SKM-1 treated with dmso at 0.1 percent for 144 hours (cell line): ENCODE data around the gene SLC26A5.
"Not testable (repeated sequence)": the region's sequence is repeated elsewhere in the genome, so short reads cannot be mapped to it uniquely, and the experiment has no call there.

Source experiments
- DNase-seq: peaks from one replicate; lab custom pipeline; 2025; ENCODE audit not compliant: unreplicated experiment; lab: John Stamatoyannopoulos, UW

SLC26A5 gene

GRCh38 chr7:103405789-103406613 is 40.0 kb downstream of the SLC26A5 start:
- not testable (repeated sequence) for DNase-seq

- not testable (repeated sequence) for DNase-seq
These were observed 46.3 kb downstream of the SLC26A5 start for GRCh38 chr7:103399687-103400086.

- DNase-seq: no peak
These were observed 47.4 kb downstream of the SLC26A5 start for GRCh38 chr7:103398483-103399127.

GRCh38 chr7:103396471-103396870 is 49.5 kb downstream of the SLC26A5 start:
- peak; percentile 28 for DNase-seq

GRCh38 chr7:103395071-103395470 is 50.9 kb downstream of the SLC26A5 start:
- no peak for DNase-seq

- DNase-seq: no peak
These were observed 51.4 kb downstream of the SLC26A5 start for GRCh38 chr7:103394566-103394965.

GRCh38 chr7:103391976-103392375 is 54.0 kb downstream of the SLC26A5 start:
- no peak for DNase-seq

- no peak for DNase-seq
These were observed 54.9 kb downstream of the SLC26A5 start for GRCh38 chr7:103391150-103391549.

- DNase-seq: no peak
These were observed 56.7 kb downstream of the SLC26A5 start for GRCh38 chr7:103389263-103389662.

GRCh38 chr7:103388469-103389140 is 57.4 kb downstream of the SLC26A5 start:
- DNase-seq: no peak

- no peak for DNase-seq
These were observed 58.8 kb downstream of the SLC26A5 start for GRCh38 chr7:103387242-103387641.

- no peak for DNase-seq
These were observed 64.0 kb downstream of the SLC26A5 start for GRCh38 chr7:103382032-103382402.

GRCh38 chr7:103381280-103382031 is 64.6 kb downstream of the SLC26A5 start:
- DNase-seq: no peak

GRCh38 chr7:103380395-103381191 is 65.4 kb downstream of the SLC26A5 start:
- no peak for DNase-seq

GRCh38 chr7:103379270-103379975 is 66.6 kb downstream of the SLC26A5 start:
- peak; percentile 15 for DNase-seq

- DNase-seq: no peak
These were observed 72.0 kb downstream of the SLC26A5 start for GRCh38 chr7:103373866-103374643.

GRCh38 chr7:103369432-103369831 is 76.6 kb downstream of the SLC26A5 start:
- DNase-seq: no peak

- no peak for DNase-seq
These were observed 96.2 kb downstream of the SLC26A5 start for GRCh38 chr7:103349805-103350204.

GRCh38 chr7:103348959-103349358 is 97.0 kb downstream of the SLC26A5 start:
- DNase-seq: no peak
